GM12874 (cell line): ENCODE measurements around the gene NFE2L2.

Experiments used
- CTCF ChIP-seq: IDR thresholded peaks from 2 replicates; pipeline ENCODE4 v1.5.1; 2011; ENCODE audit warnings: low read depth, mild to moderate bottlenecking, control low read depth, low read length, moderate library complexity; ENCODE audit not compliant: insufficient read depth

Gene NFE2L2

DNA sequence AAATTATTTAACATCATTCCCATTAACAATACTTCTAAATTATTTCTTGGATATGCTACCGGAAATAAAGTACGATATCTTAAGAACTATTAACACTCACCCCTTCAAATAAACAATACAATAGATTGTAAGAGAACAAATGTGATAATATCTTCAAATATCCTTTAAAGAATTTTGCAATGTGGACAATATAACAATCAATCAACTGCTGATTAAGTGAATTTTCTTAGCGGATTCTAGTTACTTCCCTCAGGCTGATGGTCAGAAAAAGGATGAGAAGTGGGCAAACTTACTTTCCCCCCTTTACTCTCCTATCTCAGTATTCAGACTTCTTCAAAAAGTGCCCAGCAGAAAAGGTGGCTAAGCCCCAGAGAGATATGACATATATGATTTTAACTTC is 10.8 kb downstream of the NFE2L2 start:
- no peak for TF ChIP-seq CTCF

DNA sequence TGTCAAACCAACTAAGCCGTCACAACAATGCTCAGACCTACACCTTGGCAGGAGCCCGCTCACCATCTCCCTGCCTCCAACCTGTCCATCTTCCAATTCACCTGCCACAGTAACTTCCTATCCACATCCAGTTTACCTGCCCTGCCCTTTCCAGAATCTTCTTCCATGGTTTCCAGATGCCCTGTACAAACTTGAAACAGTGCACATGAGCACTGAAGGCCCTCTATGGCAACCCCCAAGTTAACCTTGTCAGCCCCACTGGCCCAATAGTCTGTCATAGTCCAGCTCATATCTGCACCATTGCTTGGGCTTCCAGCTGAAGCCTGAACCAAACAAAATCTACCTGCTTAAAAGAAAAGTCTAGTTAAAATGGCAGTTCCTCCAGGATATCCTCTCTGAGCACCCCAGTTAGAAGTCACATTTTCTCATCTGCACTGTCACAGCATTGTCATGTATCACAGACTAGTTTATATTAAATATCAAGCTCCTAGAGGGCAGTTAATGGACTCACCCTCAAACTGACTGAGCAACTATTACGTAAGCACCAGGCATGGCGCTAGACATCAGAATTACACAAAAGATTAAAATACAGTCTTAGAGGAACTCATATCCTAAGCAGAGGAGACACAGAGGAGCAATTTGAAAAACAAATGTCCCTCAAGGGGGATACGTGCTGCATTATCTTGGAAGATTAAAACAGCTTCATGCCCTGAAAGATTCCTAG is 11.6 kb downstream of the NFE2L2 start:
- TF ChIP-seq CTCF, result no peak

DNA sequence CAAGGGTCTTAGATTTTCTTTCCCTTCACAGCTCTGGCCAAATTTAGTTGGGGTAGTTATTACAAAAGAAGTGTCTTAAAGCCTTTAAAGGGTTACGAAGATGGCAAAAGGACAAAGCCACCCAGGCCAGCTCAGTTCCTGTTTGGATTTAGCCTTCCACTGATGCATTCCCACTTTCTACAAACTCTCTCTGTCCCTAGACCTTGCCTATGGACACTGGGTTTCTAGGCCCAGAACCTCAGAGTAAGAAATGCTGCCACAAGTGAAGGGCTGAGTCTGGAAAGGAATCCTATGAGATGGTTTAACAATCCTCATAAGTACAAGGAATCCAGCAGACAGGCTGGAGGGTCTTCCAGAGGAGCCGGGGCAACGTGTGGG is 13.4 kb downstream of the NFE2L2 start:
- TF ChIP-seq CTCF, result no peak

- no peak for TF ChIP-seq CTCF
Observed at GRCh38 chr2:177250461-177250860, 14.1 kb downstream of the NFE2L2 start.

GRCh38 chr2:177249038-177249437 is 15.5 kb downstream of the NFE2L2 start:
- no peak for TF ChIP-seq CTCF

GRCh38 chr2:177247693-177248262 is 16.7 kb downstream of the NFE2L2 start:
- TF ChIP-seq CTCF, result no peak

DNA sequence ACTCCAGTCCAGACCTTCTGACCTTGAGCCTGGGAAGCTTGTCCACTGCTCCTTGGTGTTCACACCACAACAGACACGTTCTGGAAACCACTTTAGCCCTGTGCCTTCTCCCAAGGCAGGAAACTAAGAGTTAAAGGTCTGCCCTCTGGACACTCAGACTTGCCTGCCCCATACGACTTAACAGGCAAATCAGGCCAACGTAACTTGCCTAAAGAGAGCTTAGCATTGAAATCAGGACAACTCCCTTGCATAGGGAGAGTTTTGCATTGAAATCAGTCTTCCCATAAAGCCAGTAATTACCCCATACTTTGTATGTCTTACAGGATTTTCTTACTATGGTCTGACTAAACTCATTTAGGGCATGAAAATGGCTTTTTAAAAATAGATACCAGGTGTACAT is 18.5 kb downstream of the NFE2L2 start:
- no peak for TF ChIP-seq CTCF
